Measurements from ENCODE around the gene GPAT3.
A peak's percentile ranks its signal among the peaks of the same experiment; 100 is the strongest.
"Not testable (repeated sequence)": the region's sequence is repeated elsewhere in the genome, so short reads cannot be mapped to it uniquely, and the experiment has no call there.

Gene GPAT3

GRCh38 chr4:83535520-83536361 is at the start of gene GPAT3:
GPAT3 (plus strand) TSS chr4:83536108; CDS start chr4:83536623, 515 bp downstream.
- DNase-seq (ENCODE audit: low read depth) = peak; percentile 60

DNA sequence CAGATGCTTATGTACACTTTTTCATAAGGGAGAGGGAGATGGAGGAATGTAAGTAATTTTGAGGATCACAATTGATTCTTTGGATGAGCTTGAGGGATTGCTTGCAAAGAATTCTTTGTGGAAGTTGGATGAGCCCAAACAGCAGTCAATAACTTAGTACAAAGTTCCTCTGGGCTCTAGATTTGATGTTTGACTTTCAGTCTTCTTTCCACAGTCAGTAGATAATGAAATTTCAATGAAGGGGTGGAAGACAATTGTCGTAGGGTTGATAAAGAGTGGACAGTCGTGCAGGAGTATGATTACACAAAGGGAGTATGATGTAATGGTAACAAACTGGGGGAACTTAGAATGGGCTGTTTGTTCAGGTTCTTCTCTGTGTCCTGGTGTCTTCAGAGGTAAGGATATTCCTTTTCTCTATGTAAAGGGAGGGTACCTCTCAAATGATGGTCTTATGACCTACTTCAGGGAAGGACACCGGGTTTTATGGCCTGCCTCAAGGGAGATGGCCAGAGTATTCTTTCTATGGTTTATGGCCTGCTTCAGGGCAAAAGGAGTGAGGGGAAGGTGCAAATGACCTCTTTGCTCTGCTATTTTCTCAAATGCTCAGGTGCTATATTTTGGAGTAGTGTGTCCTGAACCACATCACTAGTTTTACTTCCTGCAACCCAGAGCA is 49.3 kb upstream of the GPAT3 start:
- no peak for DNase-seq (ENCODE audit: low read depth)

DNA sequence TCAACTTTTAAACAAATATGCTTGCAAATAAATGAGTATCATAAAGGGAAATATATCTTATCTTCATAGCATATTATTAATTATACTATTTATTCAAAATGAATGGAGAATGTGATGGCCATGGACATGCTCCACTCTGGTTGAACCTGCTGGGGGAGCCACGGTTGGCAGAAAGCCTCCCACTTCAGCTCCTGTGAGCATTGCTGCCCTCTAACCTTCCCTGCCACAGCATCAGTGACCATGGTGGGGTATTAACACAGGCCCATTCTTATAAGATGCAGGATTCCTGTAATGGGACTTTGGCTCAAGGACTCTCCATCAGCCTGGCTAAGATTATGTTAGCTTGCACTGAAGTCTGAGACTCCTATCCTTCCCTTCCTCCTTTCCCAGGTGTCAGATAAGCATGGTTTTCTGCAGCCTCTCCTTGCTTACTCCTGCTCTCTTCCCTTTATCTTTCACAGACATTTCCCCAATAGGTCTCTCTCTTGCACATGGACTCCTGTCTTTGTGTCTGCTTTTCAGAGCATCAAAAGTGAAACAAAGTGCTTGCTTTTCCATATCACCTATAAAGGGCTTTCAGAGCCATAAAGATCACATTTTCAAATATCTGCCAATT is 46.1 kb upstream of the GPAT3 start:
- no peak for DNase-seq (ENCODE audit: low read depth)

DNA sequence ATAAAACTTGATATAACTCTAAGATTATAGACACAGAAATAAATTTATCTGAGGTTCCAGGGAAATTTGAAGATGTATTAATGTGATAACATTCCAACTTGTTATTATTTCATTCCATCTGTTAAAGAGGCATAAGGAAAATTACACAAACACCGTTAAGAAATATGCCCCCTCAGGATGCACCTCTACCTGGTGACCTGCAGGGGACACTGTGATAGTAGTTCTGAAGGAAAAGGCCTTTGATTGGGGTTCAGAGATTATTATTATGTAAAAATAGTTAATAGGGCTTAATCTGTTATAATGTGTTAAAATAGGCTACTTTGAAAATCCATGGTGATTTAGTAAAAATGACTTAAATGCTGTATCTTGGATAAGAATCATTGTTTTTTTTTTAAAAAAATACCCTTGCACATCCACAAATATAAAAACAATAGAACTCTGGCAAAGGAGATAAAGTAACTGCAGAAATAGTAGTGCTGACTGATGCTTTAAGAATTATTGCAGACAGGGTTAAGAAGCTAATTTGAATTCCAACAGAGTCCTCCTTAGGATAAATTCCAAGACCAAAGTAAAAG is 44.9 kb upstream of the GPAT3 start:
- no peak for DNase-seq (ENCODE audit: low read depth)

GRCh38 chr4:83496085-83496917 is 39.6 kb upstream of the GPAT3 start:
- not testable (repeated sequence) for DNase-seq (ENCODE audit: low read depth)

- DNase-seq (ENCODE audit: low read depth) = no peak
Measured at GRCh38 chr4:83498187-83498586, 37.7 kb upstream of the GPAT3 start.

DNA sequence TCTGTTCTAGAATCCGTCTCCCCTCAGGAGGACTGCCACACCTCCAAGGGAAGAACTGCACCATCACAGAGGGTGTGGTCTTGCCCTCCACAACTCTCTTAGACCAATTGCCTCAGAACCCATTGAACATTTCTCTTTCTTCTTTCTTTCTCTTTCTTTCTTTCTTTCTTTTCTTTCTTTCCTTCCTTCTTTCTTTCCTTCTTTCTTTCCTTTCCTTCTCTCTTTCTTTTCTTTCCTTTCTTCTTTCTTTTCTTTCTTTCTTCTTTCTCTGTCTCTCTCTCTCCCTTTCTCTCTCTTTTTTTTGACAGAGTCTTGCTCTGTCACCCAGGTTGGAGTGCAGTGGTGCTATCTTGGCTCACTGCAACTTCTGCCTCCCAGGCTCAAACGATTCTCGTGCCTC is 34.2 kb upstream of the GPAT3 start:
- DNase-seq (ENCODE audit: low read depth) = not testable (repeated sequence)

DNA sequence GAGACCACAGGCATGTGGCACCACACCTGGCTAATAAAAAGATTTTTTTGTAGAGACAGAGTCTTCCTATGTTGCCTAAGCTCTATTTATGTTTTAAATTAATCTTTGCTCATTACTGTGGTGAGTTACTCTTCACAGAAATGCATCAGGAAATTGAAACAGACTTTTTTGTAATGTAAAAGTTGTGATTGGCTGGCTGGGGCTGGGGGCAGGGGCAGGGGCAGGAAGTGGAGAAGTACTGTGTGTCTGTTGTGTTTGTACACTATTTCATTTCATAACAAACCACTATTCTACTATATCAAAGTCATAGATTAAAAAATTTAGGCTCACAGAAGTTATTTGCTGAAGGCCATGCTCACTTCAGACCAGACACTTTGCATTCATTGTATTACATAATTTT is 31.9 kb upstream of the GPAT3 start:
- no peak for DNase-seq (ENCODE audit: low read depth)

DNA sequence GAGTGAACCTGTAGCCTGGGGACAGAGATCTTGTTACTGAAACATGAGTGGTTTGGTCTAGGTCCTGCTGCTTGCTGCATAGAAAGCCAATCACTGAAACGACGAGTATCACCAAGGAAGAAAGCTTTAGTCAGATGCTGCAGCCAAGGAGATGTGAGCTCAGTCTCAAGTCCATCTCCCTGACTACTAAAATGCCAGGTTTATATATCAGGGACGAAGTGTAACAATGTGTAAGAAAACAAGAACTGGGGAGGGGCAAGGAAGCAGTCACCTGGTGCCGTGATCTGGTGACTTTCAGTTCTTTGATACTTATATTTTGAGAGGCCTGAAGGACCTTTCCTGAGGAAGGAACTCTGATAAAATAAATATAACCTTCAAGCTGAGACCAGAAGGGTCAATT is 31.4 kb upstream of the GPAT3 start:
- no peak for DNase-seq (ENCODE audit: low read depth)

GRCh38 chr4:83504996-83505395 is 30.9 kb upstream of the GPAT3 start:
- DNase-seq (ENCODE audit: low read depth) = no peak

DNA sequence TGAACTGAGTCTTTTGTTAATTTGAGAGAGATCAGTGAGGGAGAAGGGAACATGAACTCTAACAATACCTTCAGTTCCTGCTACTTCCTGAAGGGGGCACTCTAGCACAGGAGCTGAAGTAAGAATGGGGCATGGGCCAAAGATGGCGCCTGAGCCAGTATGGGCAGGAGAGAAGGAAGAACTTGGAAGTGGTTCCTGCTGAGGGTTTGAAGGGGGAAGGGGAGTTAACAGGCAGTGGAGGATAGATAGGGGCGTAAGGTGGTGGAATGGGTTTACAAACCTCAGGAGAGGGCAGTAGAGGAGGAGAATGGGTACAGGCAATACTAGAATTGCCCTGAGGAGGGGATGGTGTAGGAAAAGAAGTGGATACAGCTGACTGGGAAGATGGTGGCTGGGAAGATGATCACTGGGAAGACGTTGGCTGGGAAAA is 26.7 kb upstream of the GPAT3 start:
- not testable (repeated sequence) for DNase-seq (ENCODE audit: low read depth)

DNA sequence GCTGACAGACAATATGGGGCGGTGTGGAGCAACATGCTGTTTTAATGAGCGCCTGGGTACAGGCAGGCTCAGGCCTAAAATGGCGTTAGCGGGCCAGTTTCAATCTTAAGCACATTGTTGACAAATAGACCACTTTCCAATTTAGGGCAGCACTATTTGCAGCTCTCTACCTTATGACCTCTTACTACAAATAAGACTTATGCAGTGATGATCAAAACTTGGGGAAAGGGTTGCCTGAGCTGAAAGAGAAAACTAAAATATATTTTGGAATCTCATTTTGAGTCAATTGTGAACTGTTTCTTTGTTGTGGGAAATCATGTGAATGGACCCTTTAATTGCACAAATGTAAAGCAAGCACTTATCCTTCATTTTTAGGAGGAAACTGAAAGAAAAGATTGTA is 25.5 kb upstream of the GPAT3 start:
- DNase-seq (ENCODE audit: low read depth) = no peak

- no peak for DNase-seq (ENCODE audit: low read depth)
Measured at GRCh38 chr4:83516042-83516772, 19.7 kb upstream of the GPAT3 start.

DNA sequence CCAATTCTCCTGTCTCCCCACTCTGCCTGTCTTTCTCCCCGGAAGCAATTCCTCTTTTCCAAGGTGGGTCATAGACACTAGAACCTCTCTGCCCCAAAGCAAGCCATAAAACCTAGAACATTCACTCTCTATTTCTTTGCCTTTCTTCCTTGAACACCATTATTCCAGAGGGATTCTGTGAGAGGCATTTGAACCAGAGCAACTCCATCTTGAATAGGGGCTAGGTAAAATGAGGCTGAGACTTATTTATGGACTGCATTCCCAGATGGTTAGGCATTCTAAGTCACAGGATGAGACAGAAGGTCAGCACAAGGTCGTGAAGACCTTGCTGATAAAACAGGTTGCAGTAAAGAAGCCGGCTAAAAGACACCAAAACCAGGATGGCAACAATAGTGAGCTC is 13.7 kb upstream of the GPAT3 start:
- DNase-seq (ENCODE audit: low read depth) = no peak

DNA sequence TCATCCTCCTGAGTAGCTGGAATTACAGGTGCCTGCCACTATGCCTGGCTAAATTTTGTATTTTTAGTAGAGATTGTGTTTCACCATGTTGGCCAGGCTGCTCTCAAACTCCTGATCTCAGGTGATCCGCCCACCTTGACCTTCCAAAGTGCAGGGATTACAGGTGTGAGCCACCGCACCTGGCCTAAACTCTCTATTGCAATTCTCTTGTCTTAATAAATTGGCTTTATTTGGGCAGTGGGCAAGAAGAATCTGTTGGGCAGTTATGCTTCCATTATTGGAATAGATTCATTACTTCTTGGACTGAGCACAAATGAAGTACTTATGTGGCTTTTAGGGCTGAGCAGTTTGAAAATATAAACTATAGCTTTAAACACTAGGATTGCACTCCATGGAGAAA is 8.2 kb upstream of the GPAT3 start:
- DNase-seq (ENCODE audit: low read depth) = no peak

GRCh38 chr4:83536362-83537272 is 709 bp downstream of the GPAT3 start:
- DNase-seq (ENCODE audit: low read depth) = no peak

DNA sequence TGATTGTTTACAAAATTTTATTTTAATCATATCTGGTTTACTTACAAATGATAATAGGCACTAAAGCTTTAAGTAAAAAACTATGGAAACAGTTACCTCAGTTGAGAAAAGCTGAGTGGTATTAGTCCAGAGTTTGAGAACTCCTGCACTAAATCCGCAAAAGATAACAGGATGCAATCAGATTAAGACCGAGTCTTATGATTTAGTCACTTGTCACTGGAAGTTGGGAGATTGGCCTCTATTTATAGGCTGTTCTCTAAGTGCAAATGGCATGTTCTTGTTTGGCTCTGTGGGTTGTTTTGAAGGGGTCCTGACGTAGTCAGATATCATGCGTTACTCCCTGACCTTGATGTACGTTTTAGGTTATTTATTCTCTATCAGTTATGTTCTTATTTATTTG is 6.3 kb downstream of the GPAT3 start:
- DNase-seq (ENCODE audit: low read depth) = no peak

GRCh38 chr4:83546786-83547185 is 10.9 kb downstream of the GPAT3 start:
- DNase-seq (ENCODE audit: low read depth) = no peak

- peak; percentile 32 for DNase-seq (ENCODE audit: low read depth)
Measured at GRCh38 chr4:83548151-83548905, 12.4 kb downstream of the GPAT3 start.
